GM21825 (cell line): Measurements from ENCODE around the gene ABHD1.

ENCODE experiments used
- ATAC-seq: cut with Tn5 transposase; IDR thresholded peaks from one replicate; pipeline ENCODE4 v1.9.1; 2021; ENCODE audit warnings: mild to moderate bottlenecking, moderate library complexity; ENCODE audit not compliant: unreplicated experiment

ABHD1 gene

DNA sequence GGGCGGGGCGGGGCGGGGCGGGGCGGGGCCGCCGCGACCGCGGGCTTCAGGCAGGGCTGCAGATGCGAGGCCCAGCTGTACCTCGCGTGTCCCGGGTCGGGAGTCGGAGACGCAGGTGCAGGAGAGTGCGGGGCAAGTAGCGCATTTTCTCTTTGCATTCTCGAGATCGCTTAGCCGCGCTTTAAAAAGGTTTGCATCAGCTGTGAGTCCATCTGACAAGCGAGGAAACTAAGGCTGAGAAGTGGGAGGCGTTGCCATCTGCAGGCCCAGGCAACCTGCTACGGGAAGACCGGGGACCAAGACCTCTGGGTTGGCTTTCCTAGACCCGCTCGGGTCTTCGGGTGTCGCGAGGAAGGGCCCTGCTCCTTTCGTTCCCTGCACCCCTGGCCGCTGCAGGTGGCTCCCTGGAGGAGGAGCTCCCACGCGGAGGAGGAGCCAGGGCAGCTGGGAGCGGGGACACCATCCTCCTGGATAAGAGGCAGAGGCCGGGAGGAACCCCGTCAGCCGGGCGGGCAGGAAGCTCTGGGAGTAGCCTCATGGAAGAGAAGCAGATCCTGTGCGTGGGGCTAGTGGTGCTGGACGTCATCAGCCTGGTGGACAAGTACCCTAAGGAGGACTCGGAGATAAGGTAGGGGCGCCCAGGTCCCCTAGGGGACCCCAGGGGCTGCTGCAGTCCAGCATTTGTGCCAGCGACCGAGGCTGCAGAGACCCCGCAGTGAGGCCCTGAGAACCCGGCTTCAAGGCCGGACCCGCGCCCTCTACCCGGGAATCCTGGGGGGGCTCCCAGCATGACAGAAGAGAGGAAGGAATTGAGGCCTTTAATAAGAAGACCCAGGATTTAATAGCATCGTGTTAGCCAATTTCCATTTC lies 36.7 kb upstream of the ABHD1 start, which contains the start of gene KHK:
Gene KHK, plus strand, starts transcription at position 49 of the 870 bp plus-strand sequence. Its CDS starts 488 bp downstream, at position 537.
- ATAC-seq, result peak; percentile 4

DNA sequence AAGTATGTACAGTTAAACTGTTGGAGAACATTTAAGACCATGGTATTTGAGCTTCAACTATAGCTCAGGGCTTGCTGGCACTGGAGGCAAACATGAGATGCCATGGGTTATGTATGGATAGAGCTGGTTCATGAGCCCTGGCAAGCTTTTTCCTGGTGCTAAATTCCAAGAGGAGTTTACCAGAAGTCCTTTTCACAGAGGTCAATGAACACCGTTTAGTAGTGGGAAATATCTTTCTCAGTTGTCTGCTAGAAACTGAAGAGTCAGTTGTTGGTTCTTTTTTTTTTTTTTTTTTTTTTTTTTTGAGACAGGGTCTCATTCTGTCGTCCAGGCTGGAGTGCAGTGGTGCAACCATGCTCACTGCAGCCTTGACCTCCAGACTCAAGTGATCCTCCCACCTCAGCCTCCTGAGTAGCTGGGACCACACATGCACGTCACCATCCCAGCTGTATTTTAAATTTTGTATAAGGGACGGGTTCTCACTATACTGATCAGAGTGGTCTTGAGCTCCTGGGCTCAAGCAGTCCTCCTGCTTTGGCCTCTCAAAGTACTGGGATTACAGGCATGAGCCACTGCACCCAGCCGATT lies 35.7 kb upstream of the ABHD1 start:
- ATAC-seq, result no peak

DNA sequence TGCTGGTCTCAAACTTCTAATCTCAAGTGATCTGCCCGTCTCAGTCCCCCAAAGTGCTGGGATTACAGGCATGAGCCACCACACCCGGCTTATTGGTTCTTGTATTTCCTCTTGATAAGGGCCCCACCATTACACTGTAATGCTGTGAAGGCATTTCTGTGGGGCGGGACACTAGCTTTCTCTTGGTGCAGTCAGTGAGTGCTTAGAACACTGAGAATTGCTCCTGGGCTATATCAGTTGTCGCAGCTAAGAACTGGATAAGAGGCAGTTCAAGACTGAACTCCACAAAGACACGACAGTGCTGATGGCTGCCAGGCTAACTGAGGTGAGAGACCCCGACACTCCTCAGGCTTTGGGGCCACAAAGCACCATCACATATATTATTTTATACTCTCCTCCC lies 35.0 kb upstream of the ABHD1 start:
- no peak for ATAC-seq

DNA sequence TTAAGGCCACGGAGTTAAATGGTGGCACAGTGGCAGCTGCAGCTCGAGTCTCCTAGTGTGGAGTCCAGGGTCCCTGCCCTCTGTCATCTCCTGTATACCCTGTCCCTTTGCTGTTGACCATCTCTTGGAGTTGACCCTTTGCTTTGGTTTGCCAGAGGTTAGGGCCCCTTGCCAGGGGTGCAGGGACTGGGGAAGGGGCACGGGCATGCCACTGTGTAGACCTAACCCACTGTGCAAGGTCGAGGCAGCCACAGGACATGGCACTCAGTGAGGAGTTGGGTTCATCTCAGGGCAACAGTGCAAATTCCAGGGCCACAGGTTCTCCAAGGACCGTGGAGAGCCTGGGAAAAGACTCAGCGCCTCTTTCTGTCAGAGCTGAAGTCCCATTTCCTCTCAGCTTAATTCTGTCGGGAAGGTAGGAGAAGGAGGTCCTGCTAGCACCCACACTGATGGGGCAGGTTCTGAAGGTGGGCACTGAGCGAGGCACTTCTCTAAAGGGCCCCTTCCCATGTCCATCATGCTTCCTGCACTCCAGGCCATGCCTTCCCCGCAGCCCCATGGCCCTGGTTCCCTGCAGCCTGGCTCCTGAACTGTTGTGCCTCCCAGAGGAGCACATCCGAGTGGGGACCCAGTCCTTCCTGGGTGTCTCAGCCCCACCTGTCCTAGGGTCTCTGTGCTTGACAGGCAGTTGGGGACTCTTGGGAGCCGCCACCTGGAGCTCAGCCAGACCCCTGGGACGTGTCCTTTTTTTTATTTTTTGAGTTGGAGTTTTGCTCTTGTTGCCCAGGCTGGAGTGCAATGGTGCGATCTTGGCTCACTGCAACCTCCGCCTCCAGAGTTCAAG lies 34.3 kb upstream of the ABHD1 start:
- ATAC-seq, result no peak

DNA sequence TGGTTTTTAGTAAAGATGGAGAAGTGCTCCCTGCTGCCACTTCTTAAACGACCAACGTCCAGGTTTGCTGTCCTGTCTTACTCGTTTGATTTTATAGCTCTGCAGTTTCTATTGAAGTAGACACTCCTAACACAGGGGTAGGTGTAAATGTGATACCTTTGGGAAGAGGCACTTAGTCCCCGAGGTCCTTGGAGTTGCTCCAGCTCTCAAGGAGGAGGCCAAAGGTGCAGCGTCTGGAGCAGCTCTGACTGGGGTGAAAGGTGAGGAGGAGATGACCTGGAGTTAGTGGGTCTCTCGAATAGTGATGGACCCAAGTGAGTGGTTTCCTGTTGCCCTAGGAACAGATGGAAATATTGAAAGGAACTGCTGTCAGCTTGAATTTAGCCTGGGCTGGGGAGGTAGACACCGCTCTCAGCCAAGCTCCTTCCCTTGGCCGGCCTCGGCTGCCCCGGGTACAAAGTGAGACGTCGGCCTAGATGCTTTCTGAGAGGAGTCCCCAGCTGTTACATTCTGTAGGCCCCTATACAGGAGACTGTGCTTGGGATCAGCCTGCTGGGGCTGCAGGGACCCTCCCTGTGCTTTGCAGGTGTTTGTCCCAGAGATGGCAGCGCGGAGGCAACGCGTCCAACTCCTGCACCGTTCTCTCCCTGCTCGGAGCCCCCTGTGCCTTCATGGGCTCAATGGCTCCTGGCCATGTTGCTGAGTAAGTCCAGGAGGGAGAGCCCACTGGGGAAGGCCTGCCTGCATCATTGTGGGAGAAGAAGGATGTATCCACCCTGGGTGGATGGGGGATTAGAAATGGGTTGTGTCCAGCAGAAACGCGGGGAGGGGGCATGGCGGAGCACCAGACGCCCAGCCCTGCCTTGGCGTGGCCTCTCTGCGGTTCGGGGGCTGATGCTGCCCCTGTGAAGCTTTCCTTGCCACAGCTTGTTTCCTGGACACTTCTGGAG lies 31.6 kb upstream of the ABHD1 start:
- ATAC-seq, result no peak

DNA sequence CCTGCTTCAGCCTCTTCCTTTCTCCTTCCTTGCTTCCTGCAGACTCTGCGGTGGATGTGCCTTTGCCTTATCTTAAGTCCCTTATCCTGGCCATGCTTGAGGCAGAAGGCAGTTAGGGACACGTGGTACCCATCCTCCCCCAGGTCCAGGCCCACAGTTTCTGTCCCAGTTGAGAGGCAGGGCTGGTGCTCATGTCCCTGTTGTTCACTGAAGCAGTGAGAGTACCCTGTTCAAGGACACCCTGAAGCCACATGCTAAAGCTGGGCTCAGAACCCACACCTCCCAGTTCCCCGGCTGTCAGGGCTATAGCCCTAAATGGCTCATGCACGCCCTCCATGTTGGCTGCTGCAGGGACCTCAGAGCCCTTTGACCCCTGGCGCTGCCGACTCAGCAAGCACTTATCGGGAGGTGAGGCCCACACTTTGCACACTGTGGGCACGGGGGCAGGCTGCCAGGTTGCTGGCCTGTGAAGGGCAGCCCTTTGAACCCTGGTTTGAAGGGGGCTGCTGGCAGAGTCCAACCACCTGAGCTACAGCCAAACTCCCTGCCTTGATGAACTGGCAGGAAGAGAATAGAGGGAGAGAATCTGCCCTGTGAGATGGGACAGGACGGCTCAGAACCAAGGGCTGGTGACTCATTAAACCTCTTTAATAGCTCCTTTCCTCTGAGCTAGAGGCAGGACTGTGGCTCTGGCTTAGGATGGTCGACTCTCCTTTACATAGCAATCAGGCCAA lies 30.8 kb upstream of the ABHD1 start:
- ATAC-seq, result no peak

DNA sequence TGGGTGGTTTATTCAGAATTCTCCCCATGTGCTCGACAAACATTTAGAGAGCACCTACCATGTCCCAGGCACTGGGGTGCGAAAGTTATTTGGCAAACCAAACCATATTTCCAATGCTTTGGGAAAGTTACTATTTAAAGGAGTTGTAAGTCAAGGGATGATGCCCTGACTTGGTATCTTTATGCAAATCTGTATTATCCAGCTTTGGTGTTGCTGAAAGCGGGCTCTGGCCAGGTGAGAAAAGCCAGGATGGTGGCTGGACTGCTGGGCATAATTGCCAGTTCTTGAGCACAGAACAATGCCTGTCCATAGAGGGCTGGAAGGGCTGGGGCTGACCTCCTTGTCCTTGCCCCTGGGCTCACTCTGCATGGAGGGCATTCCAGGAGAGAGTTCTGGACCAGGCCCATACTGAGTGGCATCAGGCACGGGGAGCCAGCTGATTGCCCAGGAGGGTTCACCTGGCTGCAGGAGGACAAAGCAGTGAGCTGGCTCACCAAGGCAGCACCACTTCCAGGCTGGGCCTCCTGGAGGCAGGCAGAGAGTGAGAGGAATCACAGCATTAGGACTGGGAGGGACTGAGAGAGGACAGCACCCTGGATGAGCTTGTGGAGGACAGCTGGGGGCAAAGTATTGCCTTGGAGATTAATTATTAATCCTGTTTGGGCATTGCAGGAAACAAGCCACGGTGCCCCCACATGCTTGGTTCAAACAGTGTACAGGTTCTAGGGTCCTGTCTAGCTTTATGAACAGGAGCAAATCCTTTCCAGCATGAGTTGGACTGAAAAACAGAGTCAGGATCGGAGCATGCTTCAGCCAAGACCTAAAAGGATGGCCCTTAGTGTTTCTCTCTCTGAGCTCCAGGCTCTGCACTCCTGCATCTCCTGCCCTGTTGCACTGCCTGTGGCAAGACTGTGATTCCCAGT lies 29.9 kb upstream of the ABHD1 start:
- no peak for ATAC-seq

DNA sequence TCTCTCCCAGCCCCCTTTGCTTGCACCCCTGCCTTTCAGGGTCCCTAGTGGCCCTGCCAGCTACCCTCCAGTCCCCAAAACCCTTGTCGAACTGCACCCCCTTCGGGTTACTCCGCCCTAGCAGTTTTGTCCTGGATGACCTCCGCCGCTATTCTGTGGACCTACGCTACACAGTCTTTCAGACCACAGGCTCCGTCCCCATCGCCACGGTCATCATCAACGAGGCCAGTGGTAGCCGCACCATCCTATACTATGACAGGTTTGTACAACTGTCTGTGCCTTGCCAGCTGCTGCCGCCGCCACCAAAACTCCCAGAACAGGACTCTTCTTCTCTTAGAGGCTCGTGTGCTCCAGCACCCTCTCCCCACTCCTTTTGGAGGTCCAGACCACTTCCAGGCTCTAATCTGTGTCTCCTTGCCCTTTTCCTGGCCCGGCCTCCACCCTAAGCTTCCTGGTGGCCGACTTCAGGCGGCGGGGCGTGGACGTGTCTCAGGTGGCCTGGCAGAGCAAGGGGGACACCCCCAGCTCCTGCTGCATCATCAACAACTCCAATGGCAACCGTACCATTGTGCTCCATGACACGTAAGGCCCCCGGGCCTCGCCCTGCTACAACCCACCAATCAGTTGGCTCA lies 29.1 kb upstream of the ABHD1 start:
- ATAC-seq, result no peak

DNA sequence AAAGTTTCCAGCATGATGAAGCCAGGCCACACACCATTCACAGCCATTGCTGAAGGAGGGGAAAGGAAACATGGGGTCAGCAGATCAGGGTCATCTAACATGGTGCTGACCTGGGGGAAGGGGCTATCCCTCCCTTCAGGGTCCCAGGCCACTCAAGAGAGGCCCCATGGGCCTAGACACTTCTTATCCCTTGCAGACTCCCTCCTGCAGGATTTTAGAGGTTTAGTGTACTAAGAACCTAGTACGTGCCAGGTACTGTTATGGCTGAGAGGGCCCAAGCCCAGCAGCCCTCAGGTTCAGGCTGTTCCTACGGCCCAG lies 28.2 kb upstream of the ABHD1 start:
- no peak for ATAC-seq

DNA sequence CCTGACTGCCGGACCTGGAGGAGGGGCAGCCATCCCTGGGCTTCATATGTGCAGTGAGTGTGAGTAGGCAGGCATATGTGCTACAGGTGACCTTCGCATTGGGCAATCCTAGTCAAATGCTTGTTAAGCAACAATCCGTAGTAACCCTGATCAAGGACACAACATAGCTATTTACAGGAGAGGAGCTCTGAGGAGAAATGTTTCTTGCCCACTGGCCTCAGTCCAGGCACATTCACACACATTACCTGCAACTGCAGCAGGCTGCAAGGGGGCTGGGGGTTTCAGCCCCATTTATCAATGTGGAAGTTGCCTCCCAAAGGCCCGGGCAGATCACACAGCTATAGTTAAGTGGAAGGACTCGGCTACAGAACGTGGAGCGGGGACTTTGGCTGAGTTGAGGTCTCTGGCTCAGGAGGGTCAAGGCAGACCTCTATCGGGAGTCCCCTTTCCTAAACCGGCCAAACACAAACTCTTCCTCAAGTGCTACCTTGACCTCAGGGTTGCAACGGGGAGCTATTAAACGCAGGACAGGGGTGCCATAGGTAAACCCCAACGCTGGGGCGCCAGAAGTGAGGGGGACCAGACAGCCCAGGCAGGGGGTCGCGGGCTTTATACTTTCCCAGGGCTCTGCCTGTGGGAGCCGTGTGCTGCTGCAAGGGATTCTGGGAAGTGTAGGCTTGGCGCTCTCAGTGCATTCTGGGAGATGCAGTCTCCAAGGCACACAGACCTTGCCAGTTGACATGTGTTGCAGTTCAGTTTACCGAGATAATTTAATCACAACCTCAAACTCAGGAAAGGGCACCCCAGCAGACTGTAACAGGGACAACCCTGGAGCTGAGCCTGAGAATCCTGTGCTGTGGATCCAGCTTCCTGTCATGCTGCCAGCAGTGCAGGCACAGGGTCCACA lies 27.6 kb upstream of the ABHD1 start:
- no peak for ATAC-seq

DNA sequence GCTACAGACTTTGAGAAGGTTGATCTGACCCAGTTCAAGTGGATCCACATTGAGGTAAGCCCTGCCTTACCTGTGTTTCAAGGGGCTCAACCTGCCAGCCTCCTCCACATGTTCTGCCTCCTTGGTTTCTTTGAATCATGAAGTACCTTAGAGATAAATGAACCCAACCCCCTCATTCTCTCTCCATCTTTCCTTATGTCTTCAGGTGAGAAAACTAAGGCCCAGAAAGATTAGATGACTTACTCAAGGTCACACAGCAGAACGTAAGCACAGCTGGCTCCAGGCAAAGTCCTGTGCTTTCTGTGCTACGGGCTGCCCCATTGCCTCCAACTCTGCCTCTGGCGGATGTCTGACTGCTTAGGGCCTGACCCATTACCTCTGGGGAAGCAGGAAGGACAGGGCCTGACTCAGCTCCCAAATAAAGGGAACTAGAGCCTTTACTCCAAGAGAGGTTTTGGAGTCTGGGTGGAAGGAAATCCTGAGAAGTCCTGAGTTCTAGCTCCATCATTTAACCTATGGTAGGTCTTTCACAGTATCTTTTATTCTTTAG lies 26.8 kb upstream of the ABHD1 start:
- no peak for ATAC-seq

DNA sequence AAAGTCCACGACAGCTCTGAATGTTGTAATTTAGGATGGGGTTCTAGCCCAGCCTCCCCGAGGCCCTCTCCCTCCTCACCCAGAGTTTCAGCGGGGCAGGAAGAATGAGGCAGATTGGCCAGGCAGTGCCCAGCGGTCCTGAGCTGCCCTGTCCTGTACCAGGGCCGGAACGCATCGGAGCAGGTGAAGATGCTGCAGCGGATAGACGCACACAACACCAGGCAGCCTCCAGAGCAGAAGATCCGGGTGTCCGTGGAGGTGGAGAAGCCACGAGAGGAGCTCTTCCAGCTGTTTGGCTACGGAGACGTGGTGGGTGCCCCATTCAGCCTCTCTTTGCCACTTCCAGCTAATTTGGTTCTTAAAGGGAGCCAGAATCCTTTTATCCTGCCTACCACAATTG lies 26.3 kb upstream of the ABHD1 start:
- ATAC-seq, result no peak

DNA sequence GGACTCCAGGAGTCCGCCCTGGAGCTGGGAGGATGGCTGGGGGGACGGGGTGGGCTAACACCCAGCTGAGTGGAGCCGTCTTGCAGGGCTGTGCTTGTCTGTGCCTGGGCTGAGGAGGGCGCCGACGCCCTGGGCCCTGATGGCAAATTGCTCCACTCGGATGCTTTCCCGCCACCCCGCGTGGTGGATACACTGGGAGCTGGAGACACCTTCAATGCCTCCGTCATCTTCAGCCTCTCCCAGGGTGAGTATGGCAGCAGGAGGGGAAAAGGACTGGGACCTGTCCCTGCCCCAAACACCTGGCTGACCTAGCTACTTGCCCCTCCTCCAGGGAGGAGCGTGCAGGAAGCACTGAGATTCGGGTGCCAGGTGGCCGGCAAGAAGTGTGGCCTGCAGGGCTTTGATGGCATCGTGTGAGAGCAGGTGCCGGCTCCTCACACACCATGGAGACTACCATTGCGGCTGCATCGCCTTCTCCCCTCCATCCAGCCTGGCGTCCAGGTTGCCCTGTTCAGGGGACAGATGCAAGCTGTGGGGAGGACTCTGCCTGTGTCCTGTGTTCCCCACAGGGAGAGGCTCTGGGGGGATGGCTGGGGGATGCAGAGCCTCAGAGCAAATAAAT lies 24.2 kb upstream of the ABHD1 start:
- ATAC-seq, result no peak

DNA sequence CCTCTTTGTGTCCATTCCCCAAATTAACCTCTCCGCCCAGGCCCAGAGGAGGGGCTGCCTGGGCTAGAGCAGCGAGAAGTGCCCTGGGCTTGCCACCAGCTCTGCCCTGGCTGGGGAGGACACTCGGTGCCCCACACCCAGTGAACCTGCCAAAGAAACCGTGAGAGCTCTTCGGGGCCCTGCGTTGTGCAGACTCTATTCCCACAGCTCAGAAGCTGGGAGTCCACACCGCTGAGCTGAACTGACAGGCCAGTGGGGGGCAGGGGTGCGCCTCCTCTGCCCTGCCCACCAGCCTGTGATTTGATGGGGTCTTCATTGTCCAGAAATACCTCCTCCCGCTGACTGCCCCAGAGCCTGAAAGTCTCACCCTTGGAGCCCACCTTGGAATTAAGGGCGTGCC lies 23.6 kb upstream of the ABHD1 start:
- no peak for ATAC-seq

DNA sequence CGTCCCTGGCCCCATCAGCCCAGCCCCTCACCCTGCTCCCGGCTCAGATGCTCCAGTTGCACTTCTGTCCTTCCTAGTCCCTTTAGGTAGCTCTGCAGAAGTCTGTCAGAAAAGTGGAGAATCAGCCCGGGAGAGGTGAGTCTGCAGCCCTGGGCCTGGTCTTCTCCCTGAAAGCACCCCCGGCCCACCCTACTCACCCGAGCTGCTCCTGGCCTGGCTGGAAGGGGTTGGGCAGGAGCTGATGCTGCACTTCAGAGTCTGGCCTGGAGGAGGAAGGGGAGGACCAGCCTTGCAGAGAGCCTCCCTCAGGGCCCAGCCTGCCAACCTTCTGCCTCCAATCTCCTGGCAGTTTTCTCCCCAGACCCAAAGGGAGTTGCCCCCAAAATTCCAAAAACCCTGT lies 21.3 kb upstream of the ABHD1 start:
- ATAC-seq, result no peak

DNA sequence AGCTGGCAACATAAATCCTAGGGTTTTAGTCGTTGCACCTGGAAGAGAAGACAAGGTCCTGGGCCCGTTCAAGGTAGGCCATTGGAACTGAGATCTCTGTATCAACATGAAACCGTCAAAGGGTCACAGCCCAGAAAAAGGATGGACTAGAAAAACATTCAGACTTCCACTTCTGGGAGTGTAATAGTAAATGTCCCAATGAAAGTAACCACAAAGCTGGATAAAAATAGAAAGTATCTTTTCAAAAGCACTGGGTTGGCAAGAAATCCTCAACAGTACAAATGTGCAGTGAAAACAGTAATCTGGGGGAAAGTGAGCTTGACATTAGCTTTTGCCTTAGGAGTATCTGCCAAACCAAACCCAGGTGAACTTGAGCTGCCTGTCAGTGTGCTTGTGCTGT lies 17.6 kb upstream of the ABHD1 start:
- no peak for ATAC-seq

DNA sequence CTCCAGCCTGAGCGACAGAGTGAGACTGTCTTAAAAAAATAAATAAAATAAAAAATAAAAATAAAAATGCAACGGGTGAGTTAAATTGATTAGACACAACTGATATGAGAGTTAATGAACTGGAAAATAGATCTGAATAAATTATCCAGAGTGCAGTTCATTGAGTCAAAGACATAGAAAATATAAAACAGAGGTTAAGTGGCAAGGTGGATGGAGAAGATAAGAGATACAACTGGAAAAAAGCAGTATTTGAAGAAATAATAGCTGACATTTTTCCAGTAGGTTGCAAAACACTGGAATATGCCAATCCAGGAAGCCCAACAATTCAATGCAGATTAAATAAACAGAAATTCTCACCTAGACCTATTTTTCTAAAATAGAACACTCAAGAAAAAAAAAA lies 15.4 kb upstream of the ABHD1 start:
- ATAC-seq, result no peak
